GM19238 (cell line): ENCODE data around the gene DOCK1.

Source experiments
- DNase-seq: peaks from one replicate; pipeline ENCODE4 v3.0.0; 2011; ENCODE audit warnings: low spot score; ENCODE audit not compliant: insufficient read length

The DOCK1 gene

DNA sequence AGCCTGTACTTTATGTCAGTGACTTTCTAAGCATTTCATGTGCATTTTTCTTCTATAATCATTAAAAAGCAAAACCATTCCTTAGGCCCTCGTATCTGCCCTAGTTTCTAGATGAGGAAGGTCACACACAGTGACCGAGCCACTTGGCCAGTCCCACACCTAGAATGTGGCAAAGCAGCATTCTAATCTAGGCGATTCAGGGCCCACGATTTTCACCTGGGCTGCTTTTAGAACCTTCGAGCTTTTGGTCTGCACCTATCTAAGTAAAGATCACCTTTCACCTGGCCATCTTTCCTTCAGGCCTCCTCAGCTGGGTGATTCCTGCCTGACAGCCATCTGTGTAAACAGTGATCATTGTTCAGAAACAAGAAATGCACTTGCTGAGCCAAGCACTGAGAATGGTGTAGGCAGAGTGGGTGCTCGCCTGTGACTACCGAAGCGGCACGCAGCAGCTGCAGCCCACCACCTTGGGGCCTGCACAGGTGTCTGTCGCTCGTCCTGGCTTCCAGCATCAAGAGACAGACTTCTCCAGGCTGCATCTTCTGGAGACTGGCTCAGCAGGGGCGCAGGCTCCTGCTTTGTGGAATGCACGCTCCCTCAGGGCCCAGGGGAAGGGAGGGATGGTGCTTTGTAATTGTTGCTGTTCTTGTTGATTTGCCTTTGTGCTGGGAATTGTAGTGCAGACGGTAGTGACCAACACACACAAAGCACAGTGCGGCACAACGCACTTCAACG is 440.2 kb downstream of the DOCK1 start:
- DNase-seq, result no peak

DNA sequence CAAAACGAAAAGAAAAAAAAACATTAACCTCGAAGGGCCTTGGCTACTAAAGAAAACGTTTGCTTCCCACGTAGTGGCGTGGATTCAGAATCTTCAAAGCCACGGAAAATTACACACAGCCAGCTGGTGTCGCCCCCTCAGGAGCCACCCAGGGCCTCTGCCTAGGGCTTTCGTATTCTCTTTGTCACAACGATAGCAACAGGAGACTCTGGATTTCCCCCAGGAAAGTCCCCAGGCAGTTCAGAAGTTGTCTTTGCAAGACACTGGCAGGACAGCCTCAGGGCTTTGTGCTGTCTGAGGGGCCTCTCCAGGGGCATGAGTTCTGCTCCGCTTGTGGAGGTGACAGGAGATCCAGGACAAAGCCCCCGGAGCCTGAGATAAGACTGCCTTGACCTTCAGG is 441.4 kb downstream of the DOCK1 start:
- DNase-seq, result peak; percentile 11

DNA sequence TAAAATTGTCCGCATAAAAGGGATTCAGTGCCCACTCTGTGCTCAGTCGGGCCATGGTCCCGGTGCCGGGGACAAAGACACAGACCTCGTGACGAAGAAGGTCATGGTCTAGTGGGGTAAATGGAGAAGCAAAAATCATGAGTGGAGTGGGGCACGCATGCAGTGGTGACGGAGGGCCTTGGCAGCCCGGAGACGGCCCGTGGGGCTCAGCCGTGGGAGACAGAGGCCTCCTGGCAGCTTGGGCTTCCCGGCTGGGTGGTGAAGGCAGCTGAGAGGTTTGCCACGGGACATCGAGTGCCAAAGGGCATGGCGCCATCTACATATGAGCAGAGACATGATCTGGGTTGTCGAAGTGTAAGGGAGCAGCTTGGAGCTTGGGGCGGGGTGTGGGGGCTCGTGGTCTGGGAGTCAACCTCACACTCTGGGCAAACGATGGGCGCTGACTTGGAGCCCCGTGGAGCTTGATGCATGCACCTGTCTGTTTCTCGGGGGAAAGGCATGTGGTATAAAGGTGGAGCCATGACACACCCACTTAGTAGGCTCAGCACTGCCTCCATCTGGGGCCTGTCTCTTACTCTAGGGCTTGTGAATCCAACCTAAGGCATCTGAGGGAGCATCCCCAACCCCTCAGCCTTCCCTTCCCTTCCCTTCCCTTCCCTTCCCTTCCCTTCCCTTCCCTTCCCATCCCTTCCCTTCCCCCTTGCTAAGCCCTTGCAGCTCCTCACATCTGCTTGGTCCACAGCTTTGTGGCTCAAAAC is 442.2 kb downstream of the DOCK1 start:
- DNase-seq, result no peak

DNA sequence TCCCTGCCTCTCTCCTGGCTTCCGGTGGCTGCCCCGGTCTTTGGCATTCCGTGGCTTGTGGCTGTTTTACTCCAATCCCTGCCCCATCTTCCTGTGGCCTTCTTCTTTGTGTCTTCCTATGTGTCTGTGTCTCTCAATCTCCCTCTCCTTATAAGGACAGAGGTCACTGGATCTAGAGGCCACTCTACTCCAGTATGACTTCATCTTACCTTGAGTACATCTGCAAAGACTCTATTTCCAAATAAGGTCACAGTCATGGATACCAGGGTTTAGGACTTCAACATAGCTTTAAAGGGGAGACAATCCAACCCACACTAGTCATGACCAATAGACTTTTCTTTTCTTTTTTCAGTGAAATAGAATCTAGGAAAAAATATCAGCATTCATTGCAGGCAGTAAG is 444.5 kb downstream of the DOCK1 start:
- no peak for DNase-seq

DNA sequence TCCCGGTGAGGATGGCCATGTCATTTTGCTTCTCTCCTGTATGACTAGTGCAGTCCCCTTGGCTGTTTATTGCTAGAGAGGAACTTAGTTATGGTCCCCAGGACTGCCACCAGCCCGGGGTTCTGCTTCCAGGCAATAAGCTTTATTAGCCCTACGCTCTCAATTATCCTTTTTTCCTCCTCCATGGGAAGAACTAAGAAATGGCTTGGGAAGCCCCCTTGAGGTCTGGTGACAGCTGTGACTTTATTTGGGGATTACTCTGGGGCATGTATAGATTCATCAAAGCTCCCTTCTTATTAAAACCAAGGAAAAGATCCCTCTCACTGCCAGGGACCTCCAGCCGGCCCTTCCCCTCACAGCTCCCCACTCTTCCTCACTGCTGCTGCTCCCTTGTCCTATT is 446.3 kb downstream of the DOCK1 start:
- no peak for DNase-seq

DNA sequence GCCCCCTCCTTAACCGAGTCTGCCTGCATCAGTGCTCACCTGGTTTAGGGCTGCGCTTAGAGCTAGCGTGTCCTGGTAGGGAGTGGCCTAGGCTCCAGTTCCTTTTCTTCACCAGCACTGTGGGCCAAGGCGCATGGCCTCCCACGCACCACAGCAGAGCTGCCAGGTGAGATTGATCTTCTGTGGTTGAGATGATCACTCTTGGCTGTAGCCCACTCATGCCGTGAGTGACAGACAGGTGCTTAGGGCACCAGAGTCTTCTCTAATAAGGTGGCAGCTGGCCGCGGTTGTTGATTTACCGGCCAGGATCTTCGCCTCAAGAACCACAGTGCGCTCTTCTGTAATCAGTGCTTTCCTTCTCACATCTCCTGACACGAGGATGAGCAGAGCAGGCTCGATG is 448.3 kb downstream of the DOCK1 start:
- no peak for DNase-seq

DNA sequence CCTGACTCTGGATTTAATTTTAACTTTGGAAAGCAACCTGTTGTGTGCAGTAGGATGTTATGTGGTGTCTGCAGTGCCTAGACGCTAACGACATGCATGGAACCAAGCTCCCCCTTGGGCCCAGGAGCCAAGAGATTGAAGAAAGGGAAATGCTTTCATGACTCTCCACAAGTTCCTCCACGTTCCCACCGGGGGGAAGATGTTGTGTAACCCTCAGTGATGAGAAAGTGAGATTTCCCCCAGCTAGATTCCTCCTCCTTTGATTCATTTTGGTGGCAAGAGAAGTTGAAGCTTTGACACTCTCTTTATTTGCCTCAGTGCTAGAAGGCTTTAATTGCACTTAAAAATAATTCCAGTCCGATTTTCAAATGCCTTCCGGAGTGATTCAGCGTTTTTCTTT is 449.0 kb downstream of the DOCK1 start:
- no peak for DNase-seq

DNA sequence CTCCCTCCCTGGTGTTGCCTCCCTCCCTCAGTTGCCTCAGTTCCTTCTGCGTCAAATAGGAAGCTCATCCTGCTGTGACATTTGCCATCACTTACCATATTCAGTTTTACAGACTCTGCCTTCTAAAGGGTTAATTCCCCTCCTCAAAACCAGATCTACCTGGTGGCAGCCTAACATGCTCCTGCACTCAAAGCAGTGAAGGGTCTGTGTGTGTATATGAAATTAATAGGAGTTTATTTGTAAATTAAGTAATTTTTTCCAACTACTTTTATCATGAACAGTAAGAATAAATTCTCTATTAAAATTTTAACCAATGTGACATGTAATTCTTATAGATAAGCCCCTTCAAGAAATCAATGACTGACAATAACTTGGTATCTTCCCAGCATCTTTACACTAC is 449.8 kb downstream of the DOCK1 start:
- no peak for DNase-seq

DNA sequence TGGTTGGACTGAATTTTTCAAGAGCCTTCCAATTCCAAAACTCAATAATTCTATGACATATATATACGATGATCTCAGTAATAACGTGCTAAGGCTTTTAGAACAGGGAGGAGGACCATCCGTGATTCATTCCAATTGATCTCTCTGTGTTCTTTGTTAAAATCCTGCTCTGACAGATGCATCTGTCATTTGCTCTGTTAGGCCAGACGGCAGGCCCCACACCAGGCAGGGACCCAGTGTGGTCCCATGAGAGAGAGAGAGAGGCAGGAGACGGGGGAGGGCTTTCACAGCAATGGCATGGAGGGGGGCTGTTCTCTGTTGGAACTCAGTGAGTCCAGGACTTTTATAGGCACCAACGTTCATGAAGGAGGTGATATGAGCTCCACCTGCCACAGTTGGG is 451.1 kb downstream of the DOCK1 start:
- no peak for DNase-seq

DNA sequence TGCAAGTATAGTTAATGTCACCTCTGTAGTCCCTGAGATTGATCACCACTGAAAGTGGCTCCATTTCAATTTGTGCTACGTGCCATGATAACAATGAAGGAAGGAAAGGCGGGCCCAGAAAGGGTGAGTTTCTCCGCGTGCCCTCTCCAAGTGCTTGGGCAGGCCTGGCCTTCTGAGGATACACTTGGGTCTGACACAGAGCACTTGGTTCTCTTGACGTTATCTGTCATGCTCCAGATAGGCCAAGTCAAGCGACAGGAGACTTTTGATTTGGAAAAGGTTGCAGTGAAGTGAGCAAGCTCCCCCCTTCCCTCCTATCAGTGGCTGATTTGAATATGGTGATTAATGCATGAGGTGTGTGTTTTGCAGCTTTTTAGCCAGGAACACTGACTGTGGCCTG is 452.0 kb downstream of the DOCK1 start:
- no peak for DNase-seq

DNA sequence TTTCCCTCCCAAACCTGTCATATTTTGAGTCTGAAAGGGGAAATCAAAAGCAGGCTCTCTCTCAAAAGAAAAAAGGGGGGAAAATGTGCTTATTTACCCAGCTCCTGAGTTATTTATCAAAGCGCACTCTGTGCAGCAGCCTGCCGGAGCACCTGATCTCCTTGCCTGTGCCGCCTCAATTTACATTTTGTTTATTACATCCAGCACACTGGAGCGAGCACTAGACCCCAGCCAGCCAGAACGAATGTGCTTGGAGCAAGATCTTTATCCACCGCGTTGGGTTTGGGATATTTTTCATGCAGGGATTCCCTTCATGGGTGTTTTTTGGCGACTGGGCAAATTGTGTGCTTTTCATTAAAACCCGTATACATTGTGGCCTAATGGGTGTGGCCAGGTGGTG is 453.1 kb downstream of the DOCK1 start:
- no peak for DNase-seq

DNA sequence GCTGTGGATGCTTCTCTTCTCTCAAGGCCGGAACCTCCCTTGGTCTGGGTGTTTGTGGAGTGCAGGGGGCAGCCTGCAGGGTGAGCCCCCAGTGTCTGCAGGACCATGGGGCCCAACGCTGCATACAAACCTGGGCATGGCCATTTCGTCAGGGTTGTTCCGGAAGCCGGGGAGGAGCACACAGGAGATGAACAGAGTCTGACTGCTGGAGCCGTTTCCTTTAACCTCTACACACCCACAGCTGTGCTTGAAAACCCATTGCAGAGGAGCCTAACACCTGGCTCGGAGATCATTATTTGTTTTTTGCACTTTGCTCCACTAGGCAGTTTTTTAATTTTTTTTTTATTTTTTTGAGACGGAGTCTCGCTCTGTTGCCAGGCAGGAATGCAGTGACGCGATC is 458.8 kb downstream of the DOCK1 start:
- DNase-seq, result no peak

DNA sequence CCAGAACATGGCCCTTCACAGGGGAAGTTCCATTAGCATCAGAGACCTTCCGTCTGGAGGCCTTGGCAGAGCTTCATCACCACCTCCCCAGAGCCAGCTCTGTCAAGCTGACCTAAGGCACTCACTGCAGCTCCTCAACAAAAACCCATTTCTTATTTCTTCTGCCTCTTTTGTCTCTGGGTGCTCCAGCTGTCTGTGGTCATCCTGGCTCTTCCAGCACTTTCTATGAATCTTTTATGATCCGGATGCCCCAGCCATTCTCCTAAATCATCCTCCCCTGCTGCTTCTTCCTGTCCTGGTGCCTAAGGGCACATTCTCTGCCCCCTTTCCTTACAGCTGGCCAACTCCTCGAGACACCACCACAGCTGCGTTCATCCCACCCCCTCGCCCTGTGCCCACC is 462.9 kb downstream of the DOCK1 start:
- DNase-seq, result no peak

DNA sequence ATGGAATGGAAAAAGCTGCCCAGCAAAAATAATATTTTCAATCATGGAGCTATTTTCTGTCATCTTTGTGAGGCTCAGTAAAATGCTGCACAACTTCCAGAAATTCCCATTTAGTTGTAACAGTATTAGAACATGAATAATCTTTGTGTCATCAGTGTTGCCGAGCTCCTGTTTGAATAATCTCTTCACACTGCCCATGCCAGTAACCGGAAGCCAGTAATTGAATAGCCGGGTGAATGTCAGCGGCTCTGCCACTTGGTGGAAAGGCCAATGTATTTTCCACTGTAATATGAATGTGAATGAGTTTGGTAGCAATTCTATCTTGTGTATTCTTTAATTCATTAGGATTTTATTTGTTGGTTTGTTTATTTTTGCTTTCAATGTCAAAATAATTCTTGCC is 463.7 kb downstream of the DOCK1 start:
- no peak for DNase-seq

DNA sequence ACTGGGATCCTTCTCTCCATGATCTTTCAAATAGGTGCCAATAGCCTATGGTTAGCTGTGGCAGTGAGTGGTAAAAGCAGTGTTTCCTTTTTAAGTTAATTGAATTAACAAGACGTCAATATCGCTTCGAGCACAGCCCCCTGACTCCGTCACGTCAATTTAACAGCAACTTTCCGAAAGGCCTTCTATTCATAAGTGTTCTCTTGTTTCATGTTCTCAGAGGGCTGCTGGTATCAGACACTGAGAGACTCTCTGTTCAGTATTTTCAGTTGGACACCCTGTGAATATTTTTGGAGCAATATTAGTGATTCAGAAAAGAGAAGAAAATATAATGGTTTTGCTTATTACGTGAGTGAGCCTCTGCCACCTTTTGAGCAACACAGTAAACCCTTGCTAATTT is 465.4 kb downstream of the DOCK1 start:
- no peak for DNase-seq

DNA sequence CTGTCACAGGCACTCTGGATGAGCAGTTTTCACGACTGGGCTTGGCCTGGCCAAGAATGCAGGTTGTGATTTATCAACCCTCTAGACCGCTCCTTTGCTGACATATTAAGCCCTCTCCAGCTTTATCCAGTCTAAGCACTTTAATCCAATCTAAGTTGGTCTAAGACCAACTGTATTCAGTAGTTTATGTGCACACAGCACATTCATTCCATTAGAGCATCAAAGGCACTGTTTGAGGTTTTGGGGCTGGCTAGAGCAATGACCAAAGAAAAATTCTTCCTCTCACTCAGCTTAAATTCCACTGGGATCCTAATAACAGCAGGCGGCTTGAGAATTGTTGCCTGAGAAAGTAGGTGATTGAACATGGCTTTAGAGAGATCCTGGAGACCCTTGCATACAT is 467.1 kb downstream of the DOCK1 start:
- no peak for DNase-seq

DNA sequence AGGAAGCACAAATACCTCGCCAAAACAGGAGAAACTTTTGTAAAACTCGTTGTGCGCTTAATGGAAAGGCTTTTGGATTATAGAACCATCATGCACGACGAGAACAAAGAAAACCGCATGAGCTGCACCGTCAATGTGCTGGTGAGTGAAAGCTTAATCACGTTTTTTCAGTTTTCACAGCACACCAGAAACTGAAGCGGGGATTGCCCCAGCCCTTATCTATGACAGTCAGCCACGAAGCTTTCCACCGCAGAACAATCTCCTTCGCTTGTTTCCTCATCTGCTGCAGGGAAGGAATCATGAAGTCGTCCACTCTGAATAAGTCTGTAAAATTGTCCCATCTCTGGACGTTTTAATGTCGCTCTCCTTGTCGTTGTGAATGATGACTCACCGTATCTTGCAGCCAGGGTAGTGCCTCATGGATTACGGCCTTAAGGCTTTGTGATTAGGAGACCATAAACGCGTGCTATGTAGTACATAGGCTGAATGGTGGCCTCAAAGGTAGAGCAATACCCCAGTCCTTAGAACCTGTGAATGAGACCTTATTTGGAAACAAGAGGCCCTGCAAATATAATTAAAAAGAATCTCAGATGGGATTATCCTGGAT is 468.9 kb downstream of the DOCK1 start:
- DNase-seq, result no peak

DNA sequence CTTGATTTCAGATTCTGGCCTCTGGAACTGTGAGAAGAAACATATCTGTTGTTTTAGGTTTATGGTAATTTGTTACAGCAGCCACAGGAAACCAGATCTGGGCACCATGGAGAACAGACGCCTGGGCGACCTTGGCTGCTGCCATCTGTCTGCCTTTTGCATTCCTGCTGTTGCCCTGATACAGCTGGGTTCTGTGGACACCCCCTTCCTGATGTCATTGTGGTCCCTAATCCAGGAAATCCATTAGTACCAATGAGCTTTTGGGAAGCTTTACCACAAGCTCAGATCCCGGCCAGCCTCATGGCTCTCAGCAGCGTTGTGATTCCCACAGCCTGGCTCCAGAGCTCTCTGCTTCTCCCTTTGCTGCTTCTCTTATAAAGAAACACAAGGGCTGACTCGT is 469.7 kb downstream of the DOCK1 start:
- no peak for DNase-seq

DNA sequence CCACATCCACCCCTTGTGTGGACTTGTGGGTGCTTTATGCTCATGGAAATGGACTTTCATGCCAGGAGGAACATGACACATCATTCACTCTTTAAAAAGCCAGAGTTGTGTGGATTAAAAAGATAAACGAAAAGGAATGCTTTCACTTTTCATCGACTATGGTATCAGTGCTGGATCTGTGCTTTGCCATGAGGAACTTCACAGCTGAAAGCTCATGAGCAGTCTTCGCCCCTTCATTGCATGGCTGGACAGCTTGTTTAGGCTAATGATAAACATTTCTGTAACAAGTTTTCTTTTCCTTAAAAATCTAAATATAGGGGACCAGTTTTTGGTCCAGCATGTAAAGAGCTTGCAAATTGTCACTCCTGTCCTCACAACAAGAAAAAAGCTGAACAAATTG is 470.2 kb downstream of the DOCK1 start:
- no peak for DNase-seq

DNA sequence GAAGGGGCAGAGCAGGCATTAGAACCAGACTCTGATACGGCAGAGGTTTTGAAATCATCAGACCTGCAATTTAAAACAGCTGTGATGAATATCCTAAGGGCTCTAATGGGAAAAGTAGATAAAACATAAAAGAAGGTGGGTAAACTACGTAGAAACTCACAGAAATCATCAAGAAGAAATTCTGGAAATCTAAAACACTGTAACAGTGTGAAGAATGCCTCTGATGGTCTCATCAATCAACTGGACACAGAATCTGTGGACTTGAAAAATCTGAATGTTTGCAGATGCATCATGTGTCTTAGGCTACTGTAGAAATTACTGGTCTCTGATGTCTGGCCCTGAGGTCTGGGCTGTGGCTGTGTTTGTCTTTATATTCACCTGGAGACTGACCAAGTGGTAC is 470.8 kb downstream of the DOCK1 start:
- no peak for DNase-seq

DNA sequence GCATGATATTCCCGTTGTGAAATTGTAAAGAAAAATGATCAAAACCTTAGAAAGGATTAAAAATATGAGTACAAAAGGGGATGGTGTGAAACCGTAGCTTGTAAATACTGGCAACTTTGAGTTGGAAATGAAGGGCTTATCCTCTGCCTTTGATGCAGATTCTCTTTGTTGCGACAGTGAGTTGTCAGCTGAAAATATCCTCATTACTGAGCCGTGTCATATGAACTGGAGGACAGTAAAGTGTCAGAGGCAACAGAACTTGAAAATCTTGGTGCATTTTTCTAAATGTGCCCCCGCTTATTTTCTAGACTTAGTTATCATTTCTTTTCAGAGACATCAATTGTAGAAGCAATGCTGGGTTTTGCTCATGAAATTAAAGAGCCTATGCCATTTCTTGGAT is 473.4 kb downstream of the DOCK1 start:
- DNase-seq, result no peak

DNA sequence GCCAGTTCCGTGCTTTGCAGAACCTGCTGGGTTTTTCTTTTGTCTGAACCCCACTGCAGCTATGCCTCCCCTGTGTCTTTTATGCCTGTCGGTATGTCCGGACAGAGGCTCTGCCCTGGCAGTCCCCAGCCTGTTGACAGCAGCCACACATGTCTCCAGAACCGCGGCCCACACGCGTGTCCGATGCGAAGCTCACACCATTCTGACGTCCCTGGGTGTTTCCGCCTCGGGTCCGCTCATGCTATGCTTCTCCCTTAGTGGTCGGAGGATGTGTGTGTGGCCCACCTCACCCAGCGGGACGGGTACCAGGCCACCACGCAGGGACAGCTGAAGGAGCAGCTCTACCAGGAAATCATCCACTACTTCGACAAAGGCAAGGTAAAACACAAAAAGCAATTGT is 479.3 kb downstream of the DOCK1 start:
- no peak for DNase-seq

DNA sequence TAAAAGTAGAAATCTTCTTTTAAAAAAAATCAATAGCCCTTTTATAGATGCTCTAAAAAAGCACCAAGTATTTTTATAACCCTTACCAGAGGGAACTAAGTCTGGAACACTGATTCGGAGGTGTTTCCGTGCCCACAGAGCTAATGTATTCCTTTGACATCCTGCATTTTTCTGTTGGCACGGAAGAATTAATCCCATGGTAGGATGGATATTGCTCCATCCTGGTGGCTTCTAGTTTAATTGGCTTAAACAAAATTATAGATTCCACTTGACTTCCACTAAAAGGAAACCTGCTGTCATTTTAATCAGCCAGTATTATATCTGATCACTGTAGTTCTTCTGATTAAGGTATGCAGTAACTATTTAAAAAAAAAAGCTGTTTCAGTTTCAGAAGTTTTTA is 479.8 kb downstream of the DOCK1 start:
- DNase-seq, result no peak
